Measurements from ENCODE around the gene PTPRM.

Gene PTPRM

GRCh38 chr18:7608781-7609201 lies 41.7 kb downstream of the PTPRM start:
- TF ChIP-seq CTCF (IDR thresholded peaks at IDR 0.05; ENCODE audit: low read depth, low read length) = no peak
- no peak overlapping the region for H3K4me3 ChIP-seq (replicated peaks in 1 of 2; ENCODE audit: low read depth in 2 of 2, low read length in 2 of 2)
- DNase-seq (ENCODE audit: low read depth in 2 of 2) = peak; percentile 12 to 47

GRCh38 chr18:7609617-7610016 lies 42.5 kb downstream of the PTPRM start:
- TF ChIP-seq CTCF (IDR thresholded peaks at IDR 0.05; ENCODE audit: low read depth, low read length) = no peak
- H3K4me3 ChIP-seq (replicated peaks in 1 of 2; ENCODE audit: low read depth in 2 of 2, low read length in 2 of 2) = no peak overlapping the region

GRCh38 chr18:7614042-7614441 lies 46.9 kb downstream of the PTPRM start:
- no peak for DNase-seq (ENCODE audit: low read depth in 2 of 2)
- H3K4me3 ChIP-seq (replicated peaks in 1 of 2; ENCODE audit: low read depth in 2 of 2, low read length in 2 of 2) = no peak overlapping the region
- no peak for TF ChIP-seq CTCF (IDR thresholded peaks at IDR 0.05; ENCODE audit: low read depth, low read length)

More at GRCh38 chr18:7609617-7610016, 42.5 kb downstream of the PTPRM start:
- no peak for DNase-seq (ENCODE audit: low read depth in 2 of 2)

- no peak for TF ChIP-seq CTCF (IDR thresholded peaks at IDR 0.05; ENCODE audit: low read depth, low read length)
- DNase-seq (ENCODE audit: low read depth in 2 of 2) = no peak
- H3K4me3 ChIP-seq (replicated peaks in 1 of 2; ENCODE audit: low read depth in 2 of 2, low read length in 2 of 2) = no peak overlapping the region
Measured at GRCh38 chr18:7615840-7616239, 48.7 kb downstream of the PTPRM start.

GRCh38 chr18:7616661-7617060 lies 49.5 kb downstream of the PTPRM start:
- H3K4me3 ChIP-seq (replicated peaks in 1 of 2; ENCODE audit: low read depth in 2 of 2, low read length in 2 of 2) = no peak overlapping the region
- TF ChIP-seq CTCF (IDR thresholded peaks at IDR 0.05; ENCODE audit: low read depth, low read length) = no peak
- peak in 1 of 2 donors; percentile 36 for DNase-seq (ENCODE audit: low read depth in 2 of 2)

- TF ChIP-seq CTCF (IDR thresholded peaks at IDR 0.05; ENCODE audit: low read depth, low read length) = no peak
- no peak overlapping the region for H3K4me3 ChIP-seq (replicated peaks in 1 of 2; ENCODE audit: low read depth in 2 of 2, low read length in 2 of 2)
- peak; percentile 35 to 80 for DNase-seq (ENCODE audit: low read depth in 2 of 2)
Measured at GRCh38 chr18:7617738-7618422, 50.8 kb downstream of the PTPRM start.
